GM18873 (cell line): ENCODE data around the gene DUOXA1.
"Not testable (repeated sequence)": the region's sequence is repeated elsewhere in the genome, so short reads cannot be mapped to it uniquely, and the experiment has no call there.

Experiments used
- ATAC-seq: cut with Tn5 transposase; IDR thresholded peaks from one replicate; pipeline ENCODE4 v1.9.1; 2021; ENCODE audit warnings: mild to moderate bottlenecking, moderate library complexity, moderate number of reproducible peaks; ENCODE audit not compliant: unreplicated experiment, low FRiP score

Gene DUOXA1

GRCh38 chr15:45151998-45152828, 22.5 kb upstream of the DUOXA1 start:
- ATAC-seq, result no peak

- no peak for ATAC-seq
Observed at GRCh38 chr15:45150997-45151396, 21.3 kb upstream of the DUOXA1 start.

GRCh38 chr15:45150481-45150880, 20.8 kb upstream of the DUOXA1 start:
- no peak for ATAC-seq

- no peak for ATAC-seq
Observed at GRCh38 chr15:45149060-45149459, 19.4 kb upstream of the DUOXA1 start.

GRCh38 chr15:45148076-45149059, 18.7 kb upstream of the DUOXA1 start:
- ATAC-seq, result no peak

- ATAC-seq, result no peak
Observed at GRCh38 chr15:45147606-45148005, 17.9 kb upstream of the DUOXA1 start.

- ATAC-seq, result no peak
Observed at GRCh38 chr15:45146405-45146804, 16.7 kb upstream of the DUOXA1 start.

GRCh38 chr15:45144775-45145174, 15.1 kb upstream of the DUOXA1 start:
- no peak for ATAC-seq

- ATAC-seq, result no peak
Observed at GRCh38 chr15:45143946-45144345, 14.3 kb upstream of the DUOXA1 start.

- no peak for ATAC-seq
Observed at GRCh38 chr15:45143056-45143455, 13.4 kb upstream of the DUOXA1 start.

- ATAC-seq, result no peak
Observed at GRCh38 chr15:45141386-45141785, 11.7 kb upstream of the DUOXA1 start.

GRCh38 chr15:45140557-45141250, 11.0 kb upstream of the DUOXA1 start:
- ATAC-seq, result no peak

GRCh38 chr15:45139770-45140169, 10.1 kb upstream of the DUOXA1 start:
- ATAC-seq, result no peak

GRCh38 chr15:45138814-45139765, 9.4 kb upstream of the DUOXA1 start:
- no peak for ATAC-seq

- no peak for ATAC-seq
Observed at GRCh38 chr15:45137703-45138102, 8.0 kb upstream of the DUOXA1 start.

GRCh38 chr15:45136378-45136764, 6.7 kb upstream of the DUOXA1 start:
- no peak for ATAC-seq

GRCh38 chr15:45135705-45136377, 6.2 kb upstream of the DUOXA1 start:
- ATAC-seq, result not testable (repeated sequence)

GRCh38 chr15:45134682-45135604, 5.3 kb upstream of the DUOXA1 start:
- no peak for ATAC-seq
